Measurements from ENCODE around the gene NPHP4.

GRCh38 chr1:5892329-5892728 is 99.9 kb downstream of the NPHP4 start:
- TF ChIP-seq REST (IDR thresholded peaks at IDR 0.05; ENCODE audit: low read depth) (no peak), POLR2AphosphoS5 (IDR thresholded peaks at IDR 0.05; ENCODE audit: low read depth, low read length) (no peak), ATF3 (IDR thresholded peaks at IDR 0.05) (no peak), CTCF (IDR thresholded peaks at IDR 0.05 in 2 of 3, conservative IDR thresholded peaks at IDR 0.05 in 1 of 3; ENCODE audit: borderline replicate concordance in 1 of 3, insufficient read depth in 1 of 3, low read depth in 2 of 3, low read length in 2 of 3) (no peak), ELF1 (IDR thresholded peaks at IDR 0.05; ENCODE audit: borderline replicate concordance, low read depth) (no peak), SIN3A (IDR thresholded peaks at IDR 0.05; ENCODE audit: low read depth) (no peak)
